Measurements from ENCODE around the gene GZMH.
"Not testable (repeated sequence)": the region's sequence is repeated elsewhere in the genome, so short reads cannot be mapped to it uniquely, and the experiment has no call there.

Gene GZMH

GRCh38 chr14:24591004-24591403 is 18.5 kb downstream of the GZMH start:
- DNase-seq: not testable (repeated sequence)

GRCh38 chr14:24584402-24584801 is 25.1 kb downstream of the GZMH start:
- not testable (repeated sequence) for DNase-seq

DNA sequence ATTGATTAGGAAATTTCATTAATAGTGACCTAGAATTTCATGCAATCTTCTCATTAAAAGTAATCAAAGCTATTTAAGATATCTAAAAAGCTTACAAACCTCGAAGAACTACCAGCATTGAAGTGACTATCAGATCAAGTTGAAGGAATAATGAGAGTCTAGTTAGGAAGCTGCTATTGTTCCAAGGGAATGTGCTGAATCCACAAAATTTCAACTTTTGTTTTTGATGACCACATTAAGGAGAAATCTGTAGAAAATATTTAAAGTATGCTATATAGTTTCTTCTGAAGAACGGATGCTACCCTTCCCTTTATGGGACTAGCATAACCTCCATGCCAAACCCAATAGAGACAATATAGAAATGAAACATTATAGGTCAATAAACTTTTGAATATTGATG is 30.9 kb downstream of the GZMH start:
- DNase-seq: no peak

DNA sequence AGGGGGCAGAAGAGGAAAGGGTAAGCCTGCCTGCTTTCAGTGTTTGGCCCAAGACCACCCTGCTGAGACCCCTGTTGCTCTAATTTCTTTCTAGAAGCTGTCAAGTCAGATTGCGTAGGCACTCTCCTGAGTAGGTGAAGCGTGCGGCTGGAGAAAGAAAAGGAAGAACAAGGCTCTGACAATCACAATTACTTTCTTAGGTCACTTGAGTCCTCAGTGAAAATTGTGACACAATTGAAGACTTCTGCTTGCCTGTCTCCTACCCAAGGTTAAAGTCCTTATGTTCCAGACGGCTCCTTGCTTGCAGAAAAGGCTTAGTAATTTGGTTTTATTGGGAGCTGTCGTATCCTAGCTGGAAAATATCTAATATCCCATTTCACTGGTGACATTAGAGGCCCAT is 32.7 kb downstream of the GZMH start:
- DNase-seq: no peak

DNA sequence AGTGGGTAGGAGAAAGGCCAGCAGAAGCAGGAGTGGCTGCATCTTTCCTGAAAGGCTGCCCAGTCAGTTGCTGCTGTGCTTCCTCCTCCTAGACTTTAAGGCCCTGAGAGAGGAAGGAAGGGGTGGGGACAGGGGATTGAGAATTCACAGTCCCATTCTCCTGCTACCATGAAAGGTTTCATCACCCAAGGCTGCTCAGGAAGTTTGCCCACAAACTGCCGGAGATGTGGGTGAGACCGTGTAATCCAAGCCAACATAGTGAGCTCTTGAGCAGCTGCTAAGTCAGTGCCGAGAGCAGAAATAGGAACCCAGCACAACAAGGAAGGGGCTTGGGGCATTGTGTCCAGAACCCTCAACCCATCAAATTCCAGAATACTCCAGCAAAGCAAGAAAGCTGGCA is 33.3 kb downstream of the GZMH start, which contains the start of gene CTSG:
Gene CTSG, minus strand, starts transcription at position 69 of the 400 bp plus-strand sequence. Its CDS starts 27 bp downstream, at position 42.
- no peak for DNase-seq

- no peak for DNase-seq
Observed at GRCh38 chr14:24574206-24574774, 35.2 kb downstream of the GZMH start.

GRCh38 chr14:24566318-24566717 is 43.2 kb downstream of the GZMH start:
- no peak for DNase-seq

GRCh38 chr14:24565766-24566165 is 43.7 kb downstream of the GZMH start:
- DNase-seq: no peak

GRCh38 chr14:24563505-24563904 is 46.0 kb downstream of the GZMH start:
- DNase-seq: no peak

DNA sequence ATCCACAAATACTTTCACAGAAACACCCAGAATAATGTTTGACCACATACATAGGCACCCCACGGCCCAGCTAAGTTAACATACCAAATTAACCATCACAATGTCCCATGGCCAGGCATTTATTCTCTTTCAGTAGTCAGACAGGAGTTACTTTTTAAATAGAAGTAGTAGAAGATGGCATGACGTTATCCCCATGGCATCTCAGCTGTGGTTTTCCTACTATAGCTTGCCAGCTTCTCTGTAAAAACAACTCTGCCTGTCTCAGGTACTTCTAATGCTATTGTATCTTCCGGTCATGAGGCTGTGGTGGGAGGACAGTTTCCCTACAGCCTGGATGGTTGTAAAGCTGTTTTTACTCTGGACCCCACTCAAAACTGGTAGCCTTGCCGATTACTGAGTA is 52.7 kb downstream of the GZMH start:
- no peak for DNase-seq
